HTR-8/SVneo (cell line): ENCODE data around the gene TRMT1.

Experiments used
- DNase-seq: peaks from one replicate; pipeline ENCODE4 v3.0.0; 2011; ENCODE audit warnings: low spot score, mixed read lengths; ENCODE audit not compliant: insufficient read length
- FAIRE-seq: peaks from 2 replicates; lab custom pipeline; 2011; peaks lifted over from hg19 to GRCh38; lab: Jason Lieb, UNC

Gene TRMT1

GRCh38 chr19:13060233-13060963 is 56.1 kb downstream of the TRMT1 start:
- FAIRE-seq (peak; percentile 20), DNase-seq (no peak)

GRCh38 chr19:13058951-13059660 is 57.4 kb downstream of the TRMT1 start:
- FAIRE-seq, result no peak
- no peak for DNase-seq

- FAIRE-seq, result no peak
- DNase-seq, result no peak
Observed at GRCh38 chr19:13057744-13058143, 58.8 kb downstream of the TRMT1 start.

GRCh38 chr19:13057147-13057572 is 59.4 kb downstream of the TRMT1 start:
- DNase-seq (no peak), FAIRE-seq (no peak)

- DNase-seq (peak; percentile 74), FAIRE-seq (no peak)
Observed at GRCh38 chr19:13056052-13056660, 60.4 kb downstream of the TRMT1 start.

GRCh38 chr19:13055213-13056051 is 61.1 kb downstream of the TRMT1 start:
- peak; percentile 95 for FAIRE-seq
- peak; percentile 87 for DNase-seq
